ENCODE results near the gene RUNX1. TPM values are rescaled to one million over a fixed set of nuclear protein-coding genes. Genes with fewer than 3 reads are reported as not detected.
"Not testable (repeated sequence)": the region's sequence is repeated elsewhere in the genome, so short reads cannot be mapped to it uniquely, and the experiment has no call there.

The RUNX1 gene
- total RNA-seq, 1 experiment from 2014 or later, result 13.8 TPM

GRCh38 chr21:34993521-34993921, 55.6 kb downstream of the RUNX1 start:
- not testable (repeated sequence) for DNase-seq (ENCODE audit: low read depth)

GRCh38 chr21:34992736-34993398, 56.2 kb downstream of the RUNX1 start:
- DNase-seq (ENCODE audit: low read depth), result peak; percentile 46

GRCh38 chr21:34992180-34992579, 56.9 kb downstream of the RUNX1 start:
- DNase-seq (ENCODE audit: low read depth), result no peak

- no peak for DNase-seq (ENCODE audit: low read depth)
Observed at GRCh38 chr21:34991366-34991957, 57.6 kb downstream of the RUNX1 start.

- DNase-seq (ENCODE audit: low read depth), result no peak
Observed at GRCh38 chr21:34990842-34991241, 58.3 kb downstream of the RUNX1 start.

- peak; percentile 78 for DNase-seq (ENCODE audit: low read depth)
Observed at GRCh38 chr21:34989337-34990151, 59.6 kb downstream of the RUNX1 start.

GRCh38 chr21:34988625-34989024, 60.5 kb downstream of the RUNX1 start:
- DNase-seq (ENCODE audit: low read depth), result no peak

GRCh38 chr21:34988139-34988538, 61.0 kb downstream of the RUNX1 start:
- peak; percentile 48 for DNase-seq (ENCODE audit: low read depth)

GRCh38 chr21:34987501-34988072, 61.5 kb downstream of the RUNX1 start:
- peak; percentile 43 for DNase-seq (ENCODE audit: low read depth)

GRCh38 chr21:34986561-34987500, 62.3 kb downstream of the RUNX1 start:
- DNase-seq (ENCODE audit: low read depth), result peak; percentile 98

GRCh38 chr21:34984356-34985058, 64.6 kb downstream of the RUNX1 start:
- DNase-seq (ENCODE audit: low read depth), result no peak

- peak; percentile 97 for DNase-seq (ENCODE audit: low read depth)
Observed at GRCh38 chr21:34983680-34984086, 65.4 kb downstream of the RUNX1 start.

- no peak for DNase-seq (ENCODE audit: low read depth)
Observed at GRCh38 chr21:34981791-34982190, 67.3 kb downstream of the RUNX1 start.

- DNase-seq (ENCODE audit: low read depth), result no peak
Observed at GRCh38 chr21:34980423-34981115, 68.5 kb downstream of the RUNX1 start.

- no peak for DNase-seq (ENCODE audit: low read depth)
Observed at GRCh38 chr21:34979383-34979782, 69.7 kb downstream of the RUNX1 start.

- DNase-seq (ENCODE audit: low read depth), result no peak
Observed at GRCh38 chr21:34977333-34977732, 71.8 kb downstream of the RUNX1 start.

GRCh38 chr21:34974162-34974981, 74.7 kb downstream of the RUNX1 start:
- DNase-seq (ENCODE audit: low read depth), result no peak

GRCh38 chr21:34973685-34974084, 75.4 kb downstream of the RUNX1 start:
- DNase-seq (ENCODE audit: low read depth), result no peak

- DNase-seq (ENCODE audit: low read depth), result no peak
Observed at GRCh38 chr21:34971656-34972055, 77.4 kb downstream of the RUNX1 start.

Measured in M059J (cell line).